Activated CD4-positive, alpha-beta T cell treated with anti-CD3 and anti-CD28 coated beads for 36 hours (primary cell): ENCODE results near the gene RASSF5. TPM values are rescaled to one million over a fixed set of nuclear protein-coding genes. Genes with fewer than 3 reads are reported as not detected.

Experiments
- ATAC-seq: fragments of 200-7000 bp; cut with Tn5 transposase; one replicate; pipeline ENCODE4 v1.10.0; 2021; ENCODE audit warnings: mild to moderate bottlenecking, moderate library complexity
- CTCF ChIA-PET: fragments of 350-600 bp; sonication (Branson Sonifier 250); formaldehyde crosslinking; loops from one replicate; lab custom pipeline; 2021; ENCODE audit warnings: antibody characterized with exemption; lab: Charles Lee
- POLR2A ChIA-PET: fragments of 350-600 bp; sonication (Branson Sonifier 250); formaldehyde crosslinking; loops from one replicate; lab custom pipeline; 2021; ENCODE audit warnings: antibody characterized with exemption, inconsistent platforms; lab: Charles Lee
- DNase-seq: peaks from one replicate; pipeline ENCODE4 v3.0.0-alpha.2; 2020
- H3K27ac Mint-ChIP-seq: one replicate; pipeline ENCODE4 v1.8.0; 2021; ENCODE audit warnings: mixed read lengths
- H3K27me3 Mint-ChIP-seq: one replicate; pipeline ENCODE4 v1.8.0; 2021; ENCODE audit warnings: mixed read lengths
- H3K36me3 Mint-ChIP-seq: one replicate; pipeline ENCODE4 v1.8.0; 2021; ENCODE audit warnings: low read depth, mixed read lengths
- H3K4me1 Mint-ChIP-seq: one replicate; pipeline ENCODE4 v1.8.0; 2021; ENCODE audit warnings: mixed read lengths
- H3K4me3 Mint-ChIP-seq: one replicate; pipeline ENCODE4 v1.8.0; 2021; ENCODE audit warnings: mild to moderate bottlenecking, moderate library complexity, mixed read lengths
- H3K9me3 Mint-ChIP-seq: one replicate; pipeline ENCODE4 v1.8.0; 2021; ENCODE audit warnings: low read depth, mixed read lengths
- intact Hi-C, 2 experiments: fragments of 100-400 bp; cut with DNase I in 1 of 2; cut with micrococcal nuclease in 1 of 2; formaldehyde crosslinking; loops; one replicate each; pipeline versions ENCODE4 v1.14.2 to v1.15.1; 2022 to 2024; cut with DNase I, micrococcal nuclease
- total RNA-seq, 2 experiments: library from RNA; stranded (reverse); gene quantifications; one replicate each; pipeline ENCODE4 v1.2.3, GENCODE V29; 2021

The RASSF5 gene
- total RNA-seq, 2 experiments from 2014 or later: 223 to 239 TPM

DNA sequence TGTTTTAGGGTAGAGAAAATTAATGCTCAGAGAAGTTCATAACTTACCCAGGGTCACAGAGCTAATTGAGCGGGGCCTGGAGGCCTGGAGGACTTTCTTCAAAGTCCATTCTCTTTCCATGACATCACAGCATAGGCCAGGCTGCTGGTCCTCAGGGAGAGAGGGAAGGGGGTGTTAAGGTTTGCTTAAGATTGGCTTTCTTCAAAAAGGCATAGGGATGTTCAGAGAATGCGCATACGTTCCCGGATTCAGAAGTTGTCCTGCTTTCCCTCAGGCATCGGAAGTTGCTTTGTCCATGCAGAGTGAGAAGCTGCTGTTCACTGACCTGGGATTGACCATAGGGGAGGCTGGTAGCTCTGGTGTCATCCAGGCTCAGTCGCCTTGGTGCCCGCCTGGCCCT lies 25.0 kb downstream of the RASSF5 start:
- H3K9me3 Mint-ChIP-seq: no peaks in the 10 kb centered on the region
- H3K27me3 Mint-ChIP-seq: no peaks in the 10 kb centered on the region
- no peak overlapping the region for H3K4me3 Mint-ChIP-seq
- H3K4me1 Mint-ChIP-seq: no peaks in the 10 kb centered on the region
- CTCF ChIA-PET: interaction anchor here (1.7 kb wide), 1 partner anchor 13 kb away, joined by 10 read pairs; no protein-coding TSS in a partner anchor
- no peak overlapping the region for H3K27ac Mint-ChIP-seq
- ATAC-seq (no peak), DNase-seq (no peak)
- POLR2A ChIA-PET: interaction anchor here (1.0 kb wide), 1 partner anchor 51 kb away, joined by 3 read pairs; no protein-coding TSS in a partner anchor
- intact Hi-C loops: no loop called here
- no peaks in the 10 kb centered on the region for H3K36me3 Mint-ChIP-seq

DNA sequence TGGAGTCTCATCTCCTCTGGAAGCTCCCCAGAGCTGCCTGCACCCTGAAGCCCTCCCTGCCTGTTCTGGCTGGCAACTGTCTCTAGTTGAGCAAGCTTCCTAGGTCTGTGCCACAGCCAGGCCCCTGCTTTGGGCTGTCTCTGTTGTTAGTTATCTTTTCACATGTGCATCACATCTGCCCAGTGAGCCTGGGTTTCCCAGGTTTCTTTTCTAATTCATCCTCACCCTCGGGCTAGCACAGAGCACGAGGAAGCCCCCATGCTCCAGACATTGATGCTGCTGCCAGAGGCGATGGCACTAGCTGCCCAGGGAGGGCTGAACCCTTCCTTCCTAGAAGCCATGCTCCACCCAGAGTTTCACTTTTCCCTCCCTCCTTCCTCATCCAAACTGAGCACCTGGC lies 27.2 kb downstream of the RASSF5 start:
- ATAC-seq: no peak
- no peaks in the 10 kb centered on the region for H3K27me3 Mint-ChIP-seq
- intact Hi-C loops: no loop called here
- H3K27ac Mint-ChIP-seq: no peak overlapping the region
- peaks cover 9% of the 10 kb centered on the region for H3K4me1 Mint-ChIP-seq
- CTCF ChIA-PET: interaction anchor here (0.6 to 1.7 kb wide), 4 partner anchors 49 to 967 kb away, joined by 3 to 8 read pairs (median 4); no protein-coding TSS in a partner anchor
- no peaks in the 10 kb centered on the region for H3K36me3 Mint-ChIP-seq
- POLR2A ChIA-PET: no interaction called here
- H3K4me3 Mint-ChIP-seq: no peak overlapping the region
- H3K9me3 Mint-ChIP-seq: no peaks in the 10 kb centered on the region
- DNase-seq: no peak

DNA sequence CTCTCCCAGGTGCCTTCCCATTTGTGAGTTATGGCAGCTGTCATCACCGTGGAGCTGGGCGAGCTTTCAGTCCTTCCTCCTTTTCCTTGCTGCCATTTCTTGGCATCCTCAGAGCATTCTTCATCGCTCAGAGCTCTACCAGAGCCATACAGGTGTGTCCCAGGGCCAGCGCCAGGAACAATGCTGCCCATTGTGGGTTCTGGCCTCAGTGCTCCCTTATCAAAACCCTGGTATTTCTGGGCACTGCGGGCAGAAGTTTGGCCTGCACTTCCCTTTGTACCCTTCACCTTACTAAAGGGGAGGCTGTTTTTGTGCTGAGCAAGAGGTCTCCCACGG lies 28.5 kb downstream of the RASSF5 start:
- ATAC-seq (no peak), DNase-seq (no peak)
- Mint-ChIP-seq H3K4me1 (peaks cover 9% of the 10 kb centered on the region), H3K27me3 (no peaks in the 10 kb centered on the region), H3K36me3 (no peaks in the 10 kb centered on the region), H3K27ac (no peak overlapping the region), H3K4me3 (no peak overlapping the region), H3K9me3 (no peaks in the 10 kb centered on the region)
- CTCF ChIA-PET: interaction anchor here (1.3 to 1.4 kb wide), 2 partner anchors 9 to 29 kb away, joined by 3 to 7 read pairs; no protein-coding TSS in a partner anchor
- POLR2A ChIA-PET: interaction anchor here (0.6 kb wide), 1 partner anchor 160 kb away, joined by 3 read pairs; no protein-coding TSS in a partner anchor
- intact Hi-C loops: no loop called here

DNA sequence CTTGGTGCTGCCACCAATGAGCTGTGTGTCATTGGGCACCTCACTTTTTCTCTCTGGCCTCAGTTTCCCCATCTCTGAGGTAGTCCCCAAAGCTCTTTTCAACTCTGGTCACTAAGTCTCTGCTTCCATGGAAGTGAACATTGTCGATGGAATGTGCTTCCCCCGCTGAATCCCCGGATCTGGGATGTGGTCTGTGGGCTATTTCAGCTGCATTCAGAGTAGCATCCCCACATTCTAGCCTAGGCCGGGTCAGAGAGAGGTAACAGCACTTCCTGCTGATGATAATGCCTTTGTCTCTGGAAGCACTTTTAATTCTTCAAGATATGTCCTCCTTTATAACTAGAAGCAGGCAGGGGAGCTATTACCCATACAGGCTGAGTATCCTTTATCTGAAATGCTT lies 29.8 kb downstream of the RASSF5 start:
- Mint-ChIP-seq H3K4me3 (no peak overlapping the region), H3K9me3 (no peaks in the 10 kb centered on the region), H3K27ac (no peak overlapping the region), H3K36me3 (no peaks in the 10 kb centered on the region), H3K4me1 (peaks cover 9% of the 10 kb centered on the region), H3K27me3 (no peaks in the 10 kb centered on the region)
- ATAC-seq (no peak), DNase-seq (no peak)
- POLR2A ChIA-PET: no interaction called here
- CTCF ChIA-PET: interaction anchor here (0.6 to 3.2 kb wide), 5 partner anchors 25 to 128 kb away, joined by 3 to 13 read pairs (median 5); no protein-coding TSS in a partner anchor
- intact Hi-C loops: no loop called here

DNA sequence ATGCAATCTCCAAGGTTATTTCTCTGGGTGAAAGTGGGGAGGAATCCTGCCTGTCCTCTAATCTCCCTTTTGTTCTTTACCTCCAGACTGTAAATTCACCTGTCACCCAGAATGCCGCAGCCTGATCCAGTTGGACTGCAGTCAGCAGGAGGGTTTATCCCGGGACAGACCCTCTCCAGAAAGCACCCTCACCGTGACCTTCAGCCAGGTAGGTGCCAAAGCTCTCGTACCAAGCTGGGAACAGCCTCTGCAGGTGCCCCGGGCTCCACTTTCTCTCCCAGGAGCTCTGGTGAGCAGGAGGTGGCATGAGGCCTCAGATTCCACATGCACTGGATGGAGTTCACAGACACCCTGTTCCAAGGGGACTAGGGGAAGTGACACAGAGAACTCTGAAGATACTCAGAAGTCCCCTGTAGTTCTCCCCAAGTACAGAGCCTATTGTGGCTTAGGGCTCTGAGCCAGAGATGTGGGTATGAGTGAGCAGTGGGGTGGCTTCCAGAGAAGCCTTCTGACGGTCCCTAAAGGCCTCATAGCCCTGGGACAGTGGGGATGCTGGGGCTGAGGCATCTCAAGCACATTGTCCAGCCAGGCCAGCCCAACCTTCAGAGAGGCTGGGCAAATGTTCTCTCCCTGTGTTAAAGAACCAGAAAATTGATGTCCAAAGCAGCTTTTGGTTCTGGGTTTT lies 30.9 kb downstream of the RASSF5 start:
- H3K9me3 Mint-ChIP-seq: no peaks in the 10 kb centered on the region
- peaks cover 9% of the 10 kb centered on the region for H3K4me1 Mint-ChIP-seq
- POLR2A ChIA-PET: no interaction called here
- no peaks in the 10 kb centered on the region for H3K27me3 Mint-ChIP-seq
- H3K36me3 Mint-ChIP-seq: no peaks in the 10 kb centered on the region
- intact Hi-C loops: no loop called here
- ATAC-seq (peak; percentile 93), DNase-seq (peak; percentile 41)
- H3K4me3 Mint-ChIP-seq: no peak overlapping the region
- no peak overlapping the region for H3K27ac Mint-ChIP-seq
- CTCF ChIA-PET: interaction anchor here (1.2 to 3.2 kb wide), 3 partner anchors 45 to 127 kb away, joined by 5 to 13 read pairs (median 5); no protein-coding TSS in a partner anchor

DNA sequence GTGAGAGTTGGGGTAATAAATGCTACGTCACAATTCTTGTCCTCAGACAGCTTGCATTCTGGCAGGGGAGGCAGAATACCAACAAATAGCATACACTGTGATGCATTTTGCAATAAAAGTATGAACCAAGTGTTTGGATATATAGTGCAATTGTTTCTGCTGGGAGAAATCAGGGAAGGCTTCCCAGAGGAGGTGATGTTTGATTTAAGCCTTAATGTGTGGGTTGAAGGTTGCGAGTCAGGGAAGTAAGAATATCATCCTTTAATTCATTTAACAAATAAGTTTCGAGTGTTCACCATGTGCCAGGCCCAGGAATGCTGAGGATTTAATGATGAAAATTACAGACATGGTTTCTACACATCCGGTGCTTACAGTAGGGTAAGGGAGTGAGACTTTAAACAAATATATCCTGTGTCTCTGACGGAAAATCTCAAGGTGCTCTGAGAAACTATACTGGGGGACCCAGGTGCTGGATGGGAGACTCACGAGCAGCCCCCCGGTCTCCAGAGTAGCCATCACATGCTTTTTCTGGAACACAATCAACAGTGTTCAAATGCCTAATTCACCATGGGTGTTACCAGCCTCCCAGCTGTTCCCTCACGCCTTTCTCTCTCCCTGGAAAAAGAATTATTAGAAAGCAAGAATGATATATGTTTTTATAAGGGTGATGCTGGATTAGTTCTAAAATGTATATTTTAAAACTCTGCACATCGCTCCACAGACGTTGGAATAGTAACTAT lies 31.7 kb downstream of the RASSF5 start:
- Mint-ChIP-seq H3K4me1 (peaks cover 9% of the 10 kb centered on the region), H3K27ac (no peak overlapping the region), H3K36me3 (no peaks in the 10 kb centered on the region), H3K27me3 (no peaks in the 10 kb centered on the region), H3K9me3 (no peaks in the 10 kb centered on the region), H3K4me3 (no peak overlapping the region)
- ATAC-seq (no peak), DNase-seq (no peak)
- ChIA-PET POLR2A (interaction anchor here (0.5 kb wide), 1 partner anchor 50 kb away, joined by 5 read pairs; no protein-coding TSS in a partner anchor), CTCF (interaction anchor here (1.6 to 3.2 kb wide), 2 partner anchors 17 to 45 kb away, joined by 3 to 13 read pairs; no protein-coding TSS in a partner anchor)
- intact Hi-C loops: no loop called here

DNA sequence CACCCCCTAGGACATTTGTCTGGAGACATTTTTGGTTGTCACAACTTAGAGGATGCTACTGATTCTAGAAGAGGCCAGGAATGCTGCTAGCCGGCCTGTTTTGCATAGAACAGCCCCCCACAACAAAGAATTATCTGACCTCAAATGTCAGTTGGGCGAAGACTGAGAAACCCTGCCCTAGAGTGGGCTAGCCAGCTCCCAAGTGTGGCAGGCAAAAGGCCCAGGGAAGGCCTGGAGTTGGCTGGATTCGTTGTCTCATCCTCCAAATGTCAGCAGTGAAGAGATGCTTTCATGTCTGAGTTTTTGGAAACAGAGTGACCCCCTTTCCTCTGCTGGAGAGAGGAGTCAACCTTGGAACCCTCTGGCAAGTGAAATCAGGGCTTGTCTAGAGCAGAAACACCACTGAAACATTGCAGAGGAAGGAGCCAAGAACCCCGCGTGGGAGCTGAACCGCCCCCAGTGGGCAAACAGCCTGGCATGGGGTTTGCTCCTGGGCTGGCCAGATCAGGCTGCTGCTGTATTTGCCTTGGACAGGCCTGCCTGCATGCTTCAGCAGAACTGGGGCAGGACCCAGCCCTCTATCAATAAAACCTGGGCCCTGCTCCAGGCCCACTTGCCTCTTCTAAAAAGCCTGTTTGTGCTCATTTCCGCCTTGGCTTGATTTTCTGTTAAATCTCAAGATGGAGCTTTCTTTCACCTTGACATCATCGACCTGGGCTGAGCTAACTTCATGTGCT lies 32.9 kb downstream of the RASSF5 start:
- H3K36me3 Mint-ChIP-seq: no peaks in the 10 kb centered on the region
- peaks cover 18% of the 10 kb centered on the region for H3K4me1 Mint-ChIP-seq
- no peak for DNase-seq
- H3K4me3 Mint-ChIP-seq: no peak overlapping the region
- POLR2A ChIA-PET: interaction anchor here (1.7 kb wide), 1 partner anchor 40 kb away, joined by 4 read pairs; no protein-coding TSS in a partner anchor
- H3K27ac Mint-ChIP-seq: no peak overlapping the region
- intact Hi-C loops: no loop called here
- ATAC-seq: no peak
- CTCF ChIA-PET: interaction anchor here (0.5 to 7.6 kb wide), 8 partner anchors 9 to 158 kb away, joined by 3 to 198 read pairs (median 4); no protein-coding TSS in a partner anchor
- no peaks in the 10 kb centered on the region for H3K27me3 Mint-ChIP-seq
- H3K9me3 Mint-ChIP-seq: no peaks in the 10 kb centered on the region

DNA sequence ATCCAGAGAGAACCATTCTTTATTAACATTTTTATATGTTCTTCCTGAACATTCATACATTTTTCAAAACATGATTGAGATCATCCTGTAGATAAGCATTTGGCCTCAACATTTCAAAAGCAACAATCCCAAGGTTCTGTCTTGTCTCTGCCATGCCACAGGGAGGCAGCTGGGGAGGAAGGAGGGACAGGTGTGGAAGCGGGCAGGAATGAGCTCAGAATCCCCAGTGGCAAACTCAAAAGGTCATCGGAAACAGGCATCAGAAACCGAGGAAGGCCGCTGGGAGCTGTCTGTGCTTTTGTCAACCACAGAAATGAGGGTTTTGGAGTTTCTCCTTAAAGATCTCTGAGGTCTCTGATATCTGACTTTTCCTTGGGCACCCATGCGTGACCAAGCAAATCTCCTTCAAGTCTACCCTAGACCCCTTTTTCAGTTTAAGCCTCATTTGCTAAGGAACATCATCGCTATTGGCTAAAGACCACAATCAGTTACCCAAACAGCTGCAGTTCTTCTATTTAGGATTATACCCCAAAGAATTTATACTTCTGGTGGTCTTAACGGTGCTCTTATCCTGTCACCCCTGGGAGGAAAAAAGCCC lies 34.0 kb downstream of the RASSF5 start:
- Mint-ChIP-seq H3K27ac (no peak overlapping the region), H3K9me3 (no peaks in the 10 kb centered on the region), H3K27me3 (no peaks in the 10 kb centered on the region), H3K36me3 (no peaks in the 10 kb centered on the region), H3K4me3 (no peak overlapping the region), H3K4me1 (peaks cover 26% of the 10 kb centered on the region)
- POLR2A ChIA-PET: interaction anchor here (1.7 kb wide), 1 partner anchor 39 kb away, joined by 4 read pairs; no protein-coding TSS in a partner anchor
- CTCF ChIA-PET: interaction anchor here (0.7 to 7.6 kb wide), 9 partner anchors 10 to 123 kb away, joined by 3 to 198 read pairs (median 4); no protein-coding TSS in a partner anchor
- intact Hi-C loops: no loop called here
- DNase-seq (no peak), ATAC-seq (no peak)

DNA sequence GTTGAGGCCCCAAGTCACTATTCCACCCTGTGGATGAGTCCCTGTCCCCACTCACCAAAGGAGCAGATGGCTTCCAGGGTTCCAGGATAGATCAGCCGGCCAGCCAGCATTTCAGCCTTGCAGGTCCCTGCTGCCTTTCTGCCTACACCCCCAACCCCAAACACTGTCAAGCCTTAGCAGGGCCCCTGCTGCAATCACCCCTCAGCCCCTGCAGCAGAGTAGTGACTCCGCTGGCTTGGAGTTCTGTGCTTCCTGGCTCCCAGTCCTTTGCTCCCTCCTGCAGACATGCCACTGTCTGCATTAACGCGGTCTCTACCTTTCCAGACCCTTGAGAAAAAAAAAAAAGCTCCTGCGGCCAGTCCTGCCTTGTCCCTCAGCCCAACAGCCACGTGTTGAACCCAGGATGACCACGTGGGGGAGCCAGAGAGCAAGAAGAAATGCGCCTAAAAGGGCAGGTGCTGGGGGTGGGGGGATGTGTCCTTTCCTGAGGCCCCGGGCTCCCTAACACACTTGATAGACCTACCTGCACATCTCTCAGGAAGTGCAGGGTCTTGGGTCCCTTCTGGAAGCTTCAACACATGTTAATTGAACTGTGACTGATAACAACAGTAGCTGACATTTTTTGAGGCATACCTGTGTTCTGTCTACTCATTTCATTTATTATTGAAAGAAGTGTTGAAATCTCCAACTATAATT lies 37.4 kb downstream of the RASSF5 start:
- no peaks in the 10 kb centered on the region for H3K36me3 Mint-ChIP-seq
- peak; percentile 90 for DNase-seq
- no peak overlapping the region for H3K4me3 Mint-ChIP-seq
- H3K9me3 Mint-ChIP-seq: no peaks in the 10 kb centered on the region
- POLR2A ChIA-PET: interaction anchor here (0.6 to 1.3 kb wide), 5 partner anchors 11 to 57 kb away, joined by 3 to 5 read pairs (median 4); no protein-coding TSS in a partner anchor
- H3K27ac Mint-ChIP-seq: peak overlapping the region; percentile 55
- peaks cover 26% of the 10 kb centered on the region for H3K4me1 Mint-ChIP-seq
- CTCF ChIA-PET: interaction anchor here (0.5 to 7.6 kb wide), 42 partner anchors 9 to 437 kb away, joined by 3 to 198 read pairs (median 6); partner anchors contain the start of genes DYRK3, EIF2D, IKBKE and RASSF5
- intact Hi-C loops: loop anchor here (1.0 to 2.0 kb wide), 6 partner anchors 12 to 120 kb away; partner anchors contain the start of gene EIF2D (in 1 of the 2)
- H3K27me3 Mint-ChIP-seq: no peaks in the 10 kb centered on the region
- peak; percentile 80 for ATAC-seq

DNA sequence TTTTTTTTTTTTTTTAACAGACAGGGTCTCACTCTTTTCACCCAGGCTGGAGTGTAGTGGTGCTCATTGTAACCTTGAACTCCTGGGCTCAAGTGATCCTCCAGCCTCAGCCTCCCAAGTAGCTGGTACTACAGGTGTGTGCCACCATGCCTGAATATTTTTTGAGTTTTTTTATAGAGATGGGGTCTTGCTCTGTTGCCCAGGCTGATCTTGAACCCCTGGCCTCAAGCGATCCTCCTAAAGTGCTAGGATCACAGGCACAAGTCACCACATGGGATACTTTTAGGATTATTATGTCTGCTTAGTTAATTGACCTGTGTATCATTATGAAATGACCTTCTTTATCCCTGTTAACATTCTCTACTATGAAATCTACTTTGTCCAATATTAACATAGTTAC lies 38.0 kb downstream of the RASSF5 start:
- ChIA-PET POLR2A (interaction anchor here (0.6 to 1.3 kb wide), 5 partner anchors 10 to 56 kb away, joined by 3 to 5 read pairs (median 4); no protein-coding TSS in a partner anchor), CTCF (interaction anchor here (0.6 to 7.6 kb wide), 39 partner anchors 10 to 374 kb away, joined by 3 to 198 read pairs (median 7); partner anchors contain the start of genes DYRK3, EIF2D, IKBKE and RASSF5)
- H3K4me1 Mint-ChIP-seq: peaks cover 26% of the 10 kb centered on the region
- ATAC-seq (peak; percentile 35), DNase-seq (peak; percentile 4)
- intact Hi-C loops: loop anchor here (1.0 to 2.0 kb wide), 6 partner anchors 11 to 119 kb away; partner anchors contain the start of gene EIF2D (in 1 of the 2)
- H3K36me3 Mint-ChIP-seq: no peaks in the 10 kb centered on the region
- no peaks in the 10 kb centered on the region for H3K27me3 Mint-ChIP-seq
- H3K4me3 Mint-ChIP-seq: no peak overlapping the region
- H3K27ac Mint-ChIP-seq: no peak overlapping the region
- H3K9me3 Mint-ChIP-seq: no peaks in the 10 kb centered on the region
